ENCODE measurements around the gene RAB3GAP1.

The RAB3GAP1 gene

DNA sequence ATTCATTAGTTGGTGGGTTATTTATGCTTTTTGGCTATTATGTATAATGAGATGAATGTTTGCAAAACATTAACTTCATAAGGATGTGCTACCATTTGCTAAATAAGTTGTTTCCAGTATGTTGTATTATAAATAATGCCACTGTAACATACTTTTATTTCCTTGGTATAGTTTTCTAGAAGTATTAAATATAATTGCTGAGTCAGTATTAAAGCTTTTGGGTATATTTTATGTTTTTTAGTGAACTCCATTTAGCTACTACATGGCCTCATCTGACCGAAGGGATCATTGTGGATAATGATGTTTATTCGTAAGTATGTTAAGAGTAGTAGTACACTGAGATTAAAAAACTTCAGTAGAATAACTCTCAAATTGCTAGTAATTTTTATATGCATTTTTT, 73.8 kb downstream of the RAB3GAP1 start:
- ATAC-seq = no peak
- TF ChIP-seq ZNF565 (CRISPR knock-in tag; conservative IDR thresholded peaks at IDR 0.05; ENCODE audit: low read depth) (no peak), SNAI2 (CRISPR knock-in tag; IDR thresholded peaks at IDR 0.05) (no peak)

GRCh38 chr2:135130751-135131150, 78.7 kb downstream of the RAB3GAP1 start:
- ATAC-seq = no peak
- no peak for TF ChIP-seq RARB (CRISPR knock-in tag; IDR thresholded peaks at IDR 0.05)
- TF ChIP-seq, protein P1, sequence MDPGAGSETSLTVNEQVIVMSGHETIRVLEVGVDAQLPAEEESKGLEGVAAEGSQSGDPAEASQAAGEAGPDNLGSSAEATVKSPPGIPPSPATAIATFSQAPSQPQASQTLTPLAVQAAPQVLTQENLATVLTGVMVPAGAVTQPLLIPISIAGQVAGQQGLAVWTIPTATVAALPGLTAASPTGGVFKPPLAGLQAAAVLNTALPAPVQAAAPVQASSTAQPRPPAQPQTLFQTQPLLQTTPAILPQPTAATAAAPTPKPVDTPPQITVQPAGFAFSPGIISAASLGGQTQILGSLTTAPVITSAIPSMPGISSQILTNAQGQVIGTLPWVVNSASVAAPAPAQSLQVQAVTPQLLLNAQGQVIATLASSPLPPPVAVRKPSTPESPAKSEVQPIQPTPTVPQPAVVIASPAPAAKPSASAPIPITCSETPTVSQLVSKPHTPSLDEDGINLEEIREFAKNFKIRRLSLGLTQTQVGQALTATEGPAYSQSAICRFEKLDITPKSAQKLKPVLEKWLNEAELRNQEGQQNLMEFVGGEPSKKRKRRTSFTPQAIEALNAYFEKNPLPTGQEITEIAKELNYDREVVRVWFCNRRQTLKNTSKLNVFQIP (CRISPR knock-in tag; IDR thresholded peaks at IDR 0.05; ENCODE audit: borderline replicate concordance, low read depth) = no peak
- no peak for TF ChIP-seq BACH2 (CRISPR knock-in tag; IDR thresholded peaks at IDR 0.05; ENCODE audit: borderline replicate concordance)
- TF ChIP-seq ARNTL (CRISPR knock-in tag; IDR thresholded peaks at IDR 0.05; ENCODE audit: borderline replicate concordance, low read depth) = no peak
- no peak for TF ChIP-seq SNAI2 (CRISPR knock-in tag; IDR thresholded peaks at IDR 0.05)
- TF ChIP-seq CREB5 (CRISPR knock-in tag; IDR thresholded peaks at IDR 0.05; ENCODE audit: low read depth) = no peak
- TF ChIP-seq ISL1 (CRISPR knock-in tag; IDR thresholded peaks at IDR 0.05) = no peak

DNA sequence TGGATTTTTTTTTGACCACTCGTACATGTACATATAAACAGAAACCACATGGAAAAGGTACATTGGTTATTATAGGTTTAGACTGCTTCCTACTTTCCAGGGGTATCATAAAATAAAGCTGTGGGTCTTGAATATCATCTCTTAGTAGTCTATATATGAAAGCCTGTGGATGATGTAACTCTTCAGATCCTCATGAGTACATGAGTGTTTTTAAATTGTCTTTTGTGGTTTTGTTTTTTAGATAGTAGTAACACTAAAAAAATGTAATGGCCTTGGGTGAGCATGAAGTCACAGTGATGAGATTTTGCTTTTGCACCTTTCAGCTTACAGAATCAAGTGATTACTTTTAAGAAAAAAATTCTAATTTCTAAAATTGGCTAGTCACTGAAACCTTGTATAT, 80.2 kb downstream of the RAB3GAP1 start:
- ATAC-seq = no peak
- TF ChIP-seq TOX (CRISPR knock-in tag; IDR thresholded peaks at IDR 0.05; ENCODE audit: borderline replicate concordance) = no peak
- TF ChIP-seq CREB5 (CRISPR knock-in tag; IDR thresholded peaks at IDR 0.05; ENCODE audit: low read depth) = no peak
- no peak for TF ChIP-seq CSRNP3 (CRISPR knock-in tag; IDR thresholded peaks at IDR 0.05)
- no peak for TF ChIP-seq TCF4 (CRISPR knock-in tag; IDR thresholded peaks at IDR 0.05; ENCODE audit: borderline replicate concordance)
- no peak for TF ChIP-seq BACH2 (CRISPR knock-in tag; IDR thresholded peaks at IDR 0.05; ENCODE audit: borderline replicate concordance)

DNA sequence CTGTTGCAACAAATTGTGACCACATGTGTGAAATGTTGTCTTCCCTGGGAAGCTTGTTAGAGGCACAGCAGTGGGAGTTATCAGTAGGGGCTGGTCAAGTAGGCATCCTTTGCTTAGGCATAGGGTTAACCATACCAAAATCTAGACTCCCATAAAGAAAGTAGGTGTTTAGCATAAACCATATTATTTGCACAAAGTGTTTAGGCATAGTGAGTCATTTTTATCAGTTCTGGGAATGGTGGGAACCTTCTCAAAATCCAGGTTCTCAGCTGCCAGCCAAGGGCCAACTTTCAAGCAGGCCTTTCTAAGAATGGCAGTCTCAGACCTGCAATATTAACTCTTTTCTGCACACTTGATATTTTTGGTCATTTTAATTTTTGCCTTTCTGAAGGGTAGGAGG, 88.5 kb downstream of the RAB3GAP1 start:
- ATAC-seq = no peak
- TF ChIP-seq ZNF70 (CRISPR knock-in tag; IDR thresholded peaks at IDR 0.05) (no peak), ZNF8 (CRISPR knock-in tag; IDR thresholded peaks at IDR 0.05) (no peak)

GRCh38 chr2:135142323-135142722, 90.2 kb downstream of the RAB3GAP1 start:
- TF ChIP-seq TOX (CRISPR knock-in tag; IDR thresholded peaks at IDR 0.05; ENCODE audit: borderline replicate concordance) (no peak), GLIS3 (CRISPR knock-in tag; IDR thresholded peaks at IDR 0.05) (no peak), PPARA (CRISPR knock-in tag; IDR thresholded peaks at IDR 0.05; ENCODE audit: borderline replicate concordance) (no peak), ZNF565 (CRISPR knock-in tag; conservative IDR thresholded peaks at IDR 0.05; ENCODE audit: low read depth) (no peak), BACH2 (CRISPR knock-in tag; IDR thresholded peaks at IDR 0.05; ENCODE audit: borderline replicate concordance) (no peak), CSDC2 (CRISPR knock-in tag; IDR thresholded peaks at IDR 0.05) (no peak), ZNF70 (CRISPR knock-in tag; IDR thresholded peaks at IDR 0.05) (no peak), SNAI2 (CRISPR knock-in tag; IDR thresholded peaks at IDR 0.05) (no peak), CSRNP3 (CRISPR knock-in tag; IDR thresholded peaks at IDR 0.05) (no peak), RARB (CRISPR knock-in tag; IDR thresholded peaks at IDR 0.05) (no peak), ARNTL (CRISPR knock-in tag; IDR thresholded peaks at IDR 0.05; ENCODE audit: borderline replicate concordance, low read depth) (no peak), ZFP30 (CRISPR knock-in tag; IDR thresholded peaks at IDR 0.05) (no peak), OSR1 (CRISPR knock-in tag; IDR thresholded peaks at IDR 0.05) (no peak), ZC3H10 (CRISPR knock-in tag; IDR thresholded peaks at IDR 0.05) (no peak), ESRRG (CRISPR knock-in tag; IDR thresholded peaks at IDR 0.05) (no peak), ISL1 (CRISPR knock-in tag; IDR thresholded peaks at IDR 0.05) (no peak), ZFP3 (CRISPR knock-in tag; IDR thresholded peaks at IDR 0.05) (no peak), PATZ1 (CRISPR knock-in tag; IDR thresholded peaks at IDR 0.05; ENCODE audit: borderline replicate concordance) (no peak), CREB5 (CRISPR knock-in tag; IDR thresholded peaks at IDR 0.05; ENCODE audit: low read depth) (no peak)
- ATAC-seq = no peak
